ENCODE measurements around the gene NFIL3. TPM values are rescaled to one million over a fixed set of nuclear protein-coding genes. Genes with fewer than 3 reads are reported as not detected.

The NFIL3 gene
- total RNA-seq, 1 experiment from 2014 or later, result 13.3 TPM

- BruUV-seq (replicated peaks), result no TSS peak
- POLR2A ChIA-PET, result no interaction called here
- Histone ChIP-seq H3K4me3 (ENCODE audit: low read depth in 2 of 2, low read length in 2 of 2) (no peak overlapping the region), H3K4me1 (ENCODE audit: control insufficient read depth, insufficient read depth, low read length) (peaks cover 28% of the 10 kb centered on the region), H3K36me3 (ENCODE audit: control insufficient read depth, insufficient read depth, low read length) (no peaks in the 10 kb centered on the region; the same call in 1 of the 2 replicates), H3K9me3 (ENCODE audit: control insufficient read depth, insufficient read depth, low read depth, low read length) (no peaks in the 10 kb centered on the region), H3K27me3 (ENCODE audit: control insufficient read depth, insufficient read depth, low read length) (no peaks in the 10 kb centered on the region), H3K27ac (ENCODE audit: low read length) (peak overlapping the region; percentile 91)
- DNase-seq (ENCODE audit: low read depth, low spot score) (no peak), ATAC-seq (no peak)
- in situ Hi-C loops (cut with HindIII; ENCODE audit: low pct_unique_long_range_greater_than_20kb, low sequenced_read_pairs), result no loop called here
- intact Hi-C loops (cut with micrococcal nuclease; ENCODE audit: unreplicated experiment), result no loop called here
- CTCF ChIA-PET, result interaction anchor here (0.5 kb wide), 1 partner anchor 481 kb away, joined by 3 read pairs; no protein-coding TSS in a partner anchor
- no peak for TF ChIP-seq REST (IDR thresholded peaks at IDR 0.05; ENCODE audit: insufficient read depth in 1 of 2, low read depth in 2 of 2, low read length in 1 of 2)
- no peak for TF ChIP-seq POLR2AphosphoS5 (IDR thresholded peaks at IDR 0.05; ENCODE audit: low read depth, low read length)
- no peak for TF ChIP-seq TCF7L2 (IDR thresholded peaks at IDR 0.05; ENCODE audit: low read depth, low read length)
- no peak for TF ChIP-seq SIN3A (IDR thresholded peaks at IDR 0.05; ENCODE audit: borderline replicate concordance, insufficient read depth, low read depth, low read length)
- no peak for TF ChIP-seq CTCF (IDR thresholded peaks at IDR 0.05)
Observed at GRCh38 chr9:91417602-91418214, 5.9 kb downstream of the NFIL3 start.

DNA sequence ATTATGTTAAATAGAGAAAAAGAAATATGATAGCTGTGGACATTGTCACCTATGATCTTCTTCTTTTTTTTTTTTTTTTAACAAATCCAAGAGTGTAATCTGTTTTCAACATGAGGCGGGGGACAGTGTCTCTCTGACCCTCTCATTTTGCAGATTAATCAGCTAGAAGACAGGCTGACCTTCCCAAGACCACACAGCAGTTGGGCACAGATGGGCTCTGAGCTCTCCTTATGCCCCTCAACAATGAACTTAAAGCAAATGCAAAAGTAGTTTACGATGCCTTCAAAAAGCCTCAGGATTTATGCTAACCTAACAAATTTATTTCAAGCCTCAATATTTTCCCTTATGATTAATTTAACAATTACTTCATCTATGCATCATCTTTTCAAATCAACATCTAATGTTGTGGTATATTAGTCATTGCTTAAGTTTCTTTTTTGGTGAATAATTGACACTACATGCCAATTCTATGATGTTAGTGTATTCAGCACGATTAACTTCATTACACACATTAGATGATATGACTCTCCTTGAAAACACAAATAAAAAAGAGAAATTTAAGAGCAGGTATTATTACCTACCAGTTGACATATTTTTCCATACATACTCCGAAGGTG, 7.4 kb downstream of the NFIL3 start:
- intact Hi-C loops (cut with micrococcal nuclease; ENCODE audit: unreplicated experiment), result no loop called here
- in situ Hi-C loops (cut with HindIII; ENCODE audit: low pct_unique_long_range_greater_than_20kb, low sequenced_read_pairs), result no loop called here
- no peak overlapping the region for H3K27ac ChIP-seq (ENCODE audit: low read length)
- no peak overlapping the region for H3K4me3 ChIP-seq (ENCODE audit: low read depth in 2 of 2, low read length in 2 of 2)
- DNase-seq (ENCODE audit: low read depth, low spot score) (no peak), ATAC-seq (no peak)
- H3K36me3 ChIP-seq (ENCODE audit: control insufficient read depth, insufficient read depth, low read length), result no peaks in the 10 kb centered on the region
- no peaks in the 10 kb centered on the region for H3K27me3 ChIP-seq (ENCODE audit: control insufficient read depth, insufficient read depth, low read length)
- H3K4me1 ChIP-seq (ENCODE audit: control insufficient read depth, insufficient read depth, low read length), result peaks cover 28% of the 10 kb centered on the region
- no TSS peak for BruUV-seq (replicated peaks)
- ChIA-PET POLR2A (no interaction called here), CTCF (no interaction called here)
- no peaks in the 10 kb centered on the region for H3K9me3 ChIP-seq (ENCODE audit: control insufficient read depth, insufficient read depth, low read depth, low read length)
- no peak for TF ChIP-seq TCF7L2 (IDR thresholded peaks at IDR 0.05; ENCODE audit: low read depth, low read length)
- no peak for TF ChIP-seq SIN3A (IDR thresholded peaks at IDR 0.05; ENCODE audit: borderline replicate concordance, insufficient read depth, low read depth, low read length)
- no peak for TF ChIP-seq REST (IDR thresholded peaks at IDR 0.05; ENCODE audit: insufficient read depth in 1 of 2, low read depth in 2 of 2, low read length in 1 of 2)
- TF ChIP-seq POLR2AphosphoS5 (IDR thresholded peaks at IDR 0.05; ENCODE audit: low read depth, low read length), result no peak
- TF ChIP-seq CTCF (IDR thresholded peaks at IDR 0.05), result no peak

Data from Panc1 (cell line).